HL-60/S4 treated with retinoic acid at 250 ng/mL for 4 days and 3 days (cell line): Measurements from ENCODE around the gene POLR3GL.

Source experiments
- in situ Hi-C: fragments of 300-500 bp; cut with MboI; formaldehyde crosslinking; loops from 2 replicates; pipeline ENCODE4 v1.7.0; 2022; ENCODE audit warnings: low sequenced_read_pairs

The POLR3GL gene

GRCh38 chr1:145947551-145947950, 16.9 kb upstream of the POLR3GL start:
- in situ Hi-C loops: no loop called here

GRCh38 chr1:145949219-145949618, 15.3 kb upstream of the POLR3GL start:
- in situ Hi-C loops: no loop called here

DNA sequence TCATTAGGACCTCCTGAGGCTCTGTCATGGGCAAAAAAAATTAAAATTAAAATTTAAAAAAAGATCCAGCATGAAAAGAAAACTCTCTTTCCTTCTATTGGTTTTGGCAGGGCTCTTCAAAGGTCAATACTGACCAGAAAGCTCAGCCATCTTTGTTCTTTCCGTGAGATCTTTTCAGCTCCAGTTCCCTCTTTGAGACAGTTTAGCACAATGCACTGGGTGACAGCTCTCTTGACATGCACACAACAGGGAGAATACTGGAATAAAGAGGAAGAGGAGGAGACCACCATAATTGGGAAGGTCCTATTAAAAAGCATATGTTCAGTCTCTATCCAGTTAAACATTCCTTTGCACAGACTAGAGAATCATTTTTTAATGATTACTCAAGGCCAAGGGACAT, 13.0 kb upstream of the POLR3GL start:
- in situ Hi-C loops: no loop called here

DNA sequence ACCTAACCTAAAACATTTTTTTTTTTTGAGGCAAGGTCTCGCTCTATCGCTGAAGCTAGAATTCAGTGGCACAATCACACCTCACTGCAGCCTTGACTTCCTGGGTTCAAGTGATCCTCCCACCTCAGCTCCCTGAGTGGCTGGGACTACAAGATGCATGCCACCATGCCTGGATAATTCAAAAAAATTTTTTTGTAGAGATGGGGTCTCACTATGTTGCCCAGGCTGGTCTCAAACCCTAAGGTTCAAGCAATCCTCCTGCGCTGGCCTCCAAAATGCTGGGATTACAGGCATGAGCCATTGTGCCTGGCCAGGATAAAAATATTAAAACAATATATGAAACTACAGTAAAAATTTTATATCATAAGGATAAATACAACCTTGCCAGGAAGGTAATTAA, 11.6 kb upstream of the POLR3GL start:
- in situ Hi-C loops: no loop called here

DNA sequence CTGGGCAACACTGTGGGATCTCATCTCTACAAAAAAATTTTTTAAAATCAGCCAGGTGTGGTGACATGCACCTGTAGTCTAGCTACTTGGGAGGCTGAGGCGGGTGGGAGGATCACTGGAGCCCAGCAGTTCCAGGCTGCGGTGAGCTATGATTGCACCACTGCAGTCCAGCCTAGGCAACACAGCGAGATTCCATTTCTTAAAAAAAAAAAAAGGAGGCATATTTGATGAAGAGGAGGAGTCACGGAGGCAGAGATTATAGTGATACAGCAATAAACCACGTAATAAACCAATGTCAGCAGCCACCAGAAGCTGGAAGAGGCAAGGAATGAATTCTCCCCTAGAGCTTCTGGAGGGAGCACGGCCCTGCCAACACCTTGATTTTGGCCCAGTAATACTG, 10.6 kb upstream of the POLR3GL start:
- in situ Hi-C loops: no loop called here

DNA sequence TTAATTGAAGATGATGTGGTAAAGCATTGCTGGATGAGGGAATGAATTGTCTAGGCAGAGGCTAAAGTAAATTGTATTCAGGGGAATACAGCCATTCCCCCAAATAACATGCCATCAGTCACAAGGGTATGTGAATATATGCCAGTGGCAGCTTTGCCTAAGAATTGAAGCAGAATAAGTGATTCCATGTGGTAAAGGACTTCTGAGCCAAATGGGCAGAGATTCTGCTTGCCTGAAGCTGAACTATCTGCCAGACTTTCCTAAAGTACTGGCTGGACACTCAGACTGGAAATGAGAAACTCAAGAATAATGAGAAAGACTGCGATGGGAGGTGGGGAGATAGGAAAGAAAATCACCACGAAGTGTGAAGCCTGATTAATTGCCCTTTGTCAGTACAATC, 9.1 kb upstream of the POLR3GL start:
- in situ Hi-C loops: no loop called here

DNA sequence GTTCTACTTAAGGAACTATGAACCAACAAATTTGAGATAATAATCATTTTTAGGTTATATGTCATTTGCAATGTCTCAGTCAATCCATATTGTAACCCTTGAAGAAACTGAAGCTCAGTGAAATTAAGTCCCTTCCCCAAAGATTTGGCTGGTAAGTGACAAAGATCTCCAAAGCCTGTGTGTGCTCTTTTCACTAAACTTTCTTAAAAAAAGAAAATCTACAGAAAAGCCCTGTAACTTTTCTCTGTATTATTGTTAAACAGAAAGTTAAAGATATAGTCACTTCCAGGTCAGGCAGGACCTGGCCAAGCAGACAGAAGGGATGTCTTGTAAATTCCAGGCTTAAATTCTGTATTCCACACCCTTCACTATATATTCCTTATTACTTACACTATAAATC, 8.1 kb upstream of the POLR3GL start:
- in situ Hi-C loops: no loop called here

GRCh38 chr1:145956781-145957442, 7.6 kb upstream of the POLR3GL start:
- in situ Hi-C loops: no loop called here

GRCh38 chr1:145957443-145958319, 6.8 kb upstream of the POLR3GL start, which contains the start of gene LIX1L:
TSS of gene LIX1L (minus strand) at chr1:145958017. CDS start at chr1:145957927, 90 bp downstream.
- in situ Hi-C loops: no loop called here

DNA sequence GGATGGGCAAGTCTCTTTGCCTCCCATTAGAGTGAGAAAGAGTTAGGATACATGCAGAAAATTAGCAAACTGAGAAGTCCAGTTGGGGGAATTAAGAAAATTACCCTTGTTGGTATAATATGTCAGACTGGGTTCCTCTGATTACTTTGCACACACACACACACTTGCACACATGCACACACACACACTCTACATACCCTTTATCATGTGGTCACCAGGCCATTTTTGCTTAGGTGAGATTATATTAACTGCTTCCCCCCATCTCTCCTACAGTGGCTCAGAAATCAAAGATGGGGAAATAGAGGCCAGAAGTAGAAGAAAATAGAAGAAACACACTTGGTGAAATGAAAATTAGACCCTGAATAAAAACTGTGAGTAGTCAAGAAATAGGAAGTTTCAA, 5.8 kb upstream of the POLR3GL start:
- in situ Hi-C loops: no loop called here

- in situ Hi-C loops: no loop called here
Measured at GRCh38 chr1:145959333-145959732, 5.2 kb upstream of the POLR3GL start.

GRCh38 chr1:145959957-145960467, 4.5 kb upstream of the POLR3GL start:
- in situ Hi-C loops: loop anchor here (10.0 kb wide), 1 partner anchor 45 kb away; the partner anchor contains the start of genes ITGA10 and PEX11B

GRCh38 chr1:145960468-145961108, 3.9 kb upstream of the POLR3GL start:
- in situ Hi-C loops: loop anchor here (10.0 kb wide), 1 partner anchor 46 kb away; the partner anchor contains the start of genes ITGA10 and PEX11B

DNA sequence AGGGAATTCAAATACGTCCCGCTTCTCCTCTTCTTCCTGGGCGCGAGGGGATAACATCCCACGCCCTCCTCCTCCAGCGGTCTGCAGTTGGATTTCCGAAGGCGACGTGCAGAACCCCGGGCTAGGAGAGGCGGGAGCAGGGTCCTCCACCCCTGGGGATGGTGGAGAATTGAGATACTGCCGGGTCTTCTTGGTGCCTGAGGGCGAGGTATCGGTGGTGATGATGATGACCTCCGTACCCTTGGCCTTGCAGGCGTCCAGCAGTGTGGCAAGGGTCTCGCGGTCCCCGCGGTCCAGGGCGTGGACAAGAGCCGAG, 3.4 kb upstream of the POLR3GL start:
- in situ Hi-C loops: loop anchor here (10.0 kb wide), 1 partner anchor 46 kb away; the partner anchor contains the start of genes ITGA10 and PEX11B

- in situ Hi-C loops: loop anchor here (10.0 kb wide), 1 partner anchor 47 kb away; the partner anchor contains the start of genes ITGA10 and PEX11B
Measured at GRCh38 chr1:145961425-145962156, 2.9 kb upstream of the POLR3GL start.

DNA sequence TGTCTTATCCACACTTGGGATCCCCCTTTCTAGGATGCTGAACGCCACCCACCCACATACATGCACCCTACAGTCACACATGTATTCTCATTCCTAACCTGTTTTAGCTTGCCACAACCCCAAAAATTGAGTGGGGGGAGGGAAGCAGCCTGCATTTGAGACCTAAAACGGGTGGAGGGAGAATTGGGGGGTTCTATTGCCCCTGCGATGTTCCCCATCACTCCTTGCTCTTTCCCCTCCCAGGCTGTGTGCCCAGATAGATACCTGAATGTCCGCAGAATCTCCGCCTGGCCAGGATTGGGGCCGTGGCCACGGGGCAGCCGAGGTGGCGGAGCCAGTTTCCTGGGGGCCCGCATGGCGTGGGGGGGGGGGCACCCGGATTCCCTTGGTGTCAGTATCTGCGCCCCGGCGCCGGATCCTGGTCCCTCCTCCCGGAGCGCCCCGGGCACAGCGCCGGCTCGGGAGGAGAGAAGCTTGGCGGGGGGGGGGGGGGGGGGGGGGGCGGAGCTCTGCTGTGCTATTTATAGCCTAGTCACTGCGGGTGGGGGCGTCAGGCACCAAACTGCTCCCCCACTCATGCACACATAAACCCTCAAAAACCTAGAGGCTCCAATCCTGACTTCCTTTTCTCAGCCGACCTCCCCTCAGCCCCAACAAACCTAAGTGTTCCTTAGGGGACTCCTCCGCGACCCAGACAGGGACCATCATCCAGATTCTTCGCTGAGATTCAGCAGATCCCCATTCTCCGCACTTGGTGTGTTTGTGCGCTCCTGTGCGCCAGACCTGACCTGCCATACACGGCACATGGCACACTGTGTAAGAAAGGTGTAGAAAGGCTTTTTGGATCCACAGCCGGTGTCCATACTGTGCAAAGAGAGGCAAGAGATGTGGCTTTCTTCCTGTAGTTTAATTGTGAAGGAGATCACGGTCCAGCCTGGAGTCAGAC, 2.1 kb upstream of the POLR3GL start:
- in situ Hi-C loops: loop anchor here (10.0 kb wide), 1 partner anchor 48 kb away; the partner anchor contains the start of genes ITGA10 and PEX11B

GRCh38 chr1:145963265-145964019, 1.0 kb upstream of the POLR3GL start:
- in situ Hi-C loops: loop anchor here (10.0 kb wide), 1 partner anchor 49 kb away; the partner anchor contains the start of genes ITGA10 and PEX11B

GRCh38 chr1:145965119-145965744, 742 bp downstream of the POLR3GL start:
- in situ Hi-C loops: loop anchor here (10.0 kb wide), 1 partner anchor 50 kb away; the partner anchor contains the start of genes ITGA10 and PEX11B
